Astrocyte (in vitro differentiated cells and primary cell): ENCODE results near the gene TMEM219. TPM values are rescaled to one million over a fixed set of nuclear protein-coding genes. Genes with fewer than 3 reads are reported as not detected.

Source experiments
- DNase-seq: peaks from one replicate; pipeline ENCODE4 v3.0.0-alpha.2; 2010; ENCODE audit warnings: low read depth
- FAIRE-seq: peaks from 2 replicates; lab custom pipeline; 2011; peaks lifted over from hg19 to GRCh38; lab: Jason Lieb, UNC
- H2AFZ ChIP-seq: 2 replicates; pipeline ENCODE4 v1.6.0; 2012; ENCODE audit warnings: low read depth, low read length, inconsistent platforms
- H3K27ac ChIP-seq: 2 replicates; pipeline ENCODE4 v1.5.1; 2011; ENCODE audit warnings: low read depth, low read length, inconsistent platforms
- H3K27me3 ChIP-seq: 2 replicates; pipeline ENCODE4 v1.6.0; 2011; ENCODE audit warnings: low read length, inconsistent platforms; ENCODE audit not compliant: insufficient read depth
- H3K36me3 ChIP-seq: 2 replicates; pipeline ENCODE4 v1.5.1; 2011; ENCODE audit warnings: low read length, inconsistent platforms; ENCODE audit not compliant: insufficient read depth
- H3K4me1 ChIP-seq: 2 replicates; pipeline ENCODE4 v1.5.1; 2011; ENCODE audit warnings: low read length, inconsistent platforms; ENCODE audit not compliant: insufficient read depth
- H3K4me2 ChIP-seq: 2 replicates; pipeline ENCODE4 v1.6.0; 2012; ENCODE audit warnings: low read length, inconsistent platforms
- H3K4me3 ChIP-seq: 2 replicates; pipeline ENCODE4 v1.5.1; 2011; ENCODE audit warnings: low read depth, mild to moderate bottlenecking, low read length, inconsistent platforms; ENCODE audit not compliant: insufficient read depth
- H3K79me2 ChIP-seq: 2 replicates; pipeline ENCODE4 v1.6.0; 2012; ENCODE audit warnings: mild to moderate bottlenecking, low read length, inconsistent platforms; ENCODE audit not compliant: insufficient read depth
- H3K9ac ChIP-seq: 2 replicates; pipeline ENCODE4 v1.6.0; 2012; ENCODE audit warnings: mild to moderate bottlenecking, low read length, inconsistent platforms
- H3K9me3 ChIP-seq: 2 replicates; pipeline ENCODE4 v1.5.1; 2012; ENCODE audit warnings: low read depth, mild to moderate bottlenecking, low read length, inconsistent platforms; ENCODE audit not compliant: insufficient read depth
- H4K20me1 ChIP-seq: 2 replicates; pipeline ENCODE4 v1.6.0; 2012; ENCODE audit warnings: low read length, inconsistent platforms; ENCODE audit not compliant: insufficient read depth
- H3K27ac Mint-ChIP-seq: one replicate; pipeline ENCODE4 v1.8.0; 2021; ENCODE audit warnings: mild to moderate bottlenecking, mixed read lengths; ENCODE audit not compliant: unreplicated experiment
- H3K27me3 Mint-ChIP-seq: one replicate; pipeline ENCODE4 v1.8.0; 2021; ENCODE audit warnings: low read depth, mixed read lengths; ENCODE audit not compliant: unreplicated experiment
- H3K36me3 Mint-ChIP-seq: one replicate; pipeline ENCODE4 v1.8.0; 2021; ENCODE audit warnings: low read depth, mixed read lengths; ENCODE audit not compliant: unreplicated experiment
- H3K4me1 Mint-ChIP-seq: one replicate; pipeline ENCODE4 v1.8.0; 2021; ENCODE audit warnings: low read depth, mixed read lengths; ENCODE audit not compliant: unreplicated experiment
- H3K4me3 Mint-ChIP-seq: one replicate; pipeline ENCODE4 v1.8.0; 2021; ENCODE audit warnings: mild to moderate bottlenecking, moderate library complexity, mixed read lengths; ENCODE audit not compliant: unreplicated experiment
- H3K9me3 Mint-ChIP-seq: one replicate; pipeline ENCODE4 v1.8.0; 2021; ENCODE audit warnings: mild to moderate bottlenecking, mixed read lengths; ENCODE audit not compliant: unreplicated experiment
- EZH2 ChIP-seq: IDR thresholded peaks from 2 replicates; pipeline ENCODE4 v1.6.1; 2012; ENCODE audit warnings: mild to moderate bottlenecking, low read length, inconsistent platforms; ENCODE audit not compliant: insufficient read depth
- total RNA-seq: library from RNA; stranded (reverse); gene quantifications from 2 replicates; pipeline ENCODE4 v1.2.1, GENCODE V29; 2021
- TF ChIP-seq, protein P1 (sequence below): IDR thresholded peaks from 2 replicates; pipeline ENCODE4 v1.5.1; 2011; ENCODE audit warnings: low read depth, mild to moderate bottlenecking, inconsistent platforms, low read length, moderate library complexity; ENCODE audit not compliant: insufficient read depth

TMEM219 gene
- total RNA-seq, 1 donor from 2014 or later, result 96.6 TPM

DNA sequence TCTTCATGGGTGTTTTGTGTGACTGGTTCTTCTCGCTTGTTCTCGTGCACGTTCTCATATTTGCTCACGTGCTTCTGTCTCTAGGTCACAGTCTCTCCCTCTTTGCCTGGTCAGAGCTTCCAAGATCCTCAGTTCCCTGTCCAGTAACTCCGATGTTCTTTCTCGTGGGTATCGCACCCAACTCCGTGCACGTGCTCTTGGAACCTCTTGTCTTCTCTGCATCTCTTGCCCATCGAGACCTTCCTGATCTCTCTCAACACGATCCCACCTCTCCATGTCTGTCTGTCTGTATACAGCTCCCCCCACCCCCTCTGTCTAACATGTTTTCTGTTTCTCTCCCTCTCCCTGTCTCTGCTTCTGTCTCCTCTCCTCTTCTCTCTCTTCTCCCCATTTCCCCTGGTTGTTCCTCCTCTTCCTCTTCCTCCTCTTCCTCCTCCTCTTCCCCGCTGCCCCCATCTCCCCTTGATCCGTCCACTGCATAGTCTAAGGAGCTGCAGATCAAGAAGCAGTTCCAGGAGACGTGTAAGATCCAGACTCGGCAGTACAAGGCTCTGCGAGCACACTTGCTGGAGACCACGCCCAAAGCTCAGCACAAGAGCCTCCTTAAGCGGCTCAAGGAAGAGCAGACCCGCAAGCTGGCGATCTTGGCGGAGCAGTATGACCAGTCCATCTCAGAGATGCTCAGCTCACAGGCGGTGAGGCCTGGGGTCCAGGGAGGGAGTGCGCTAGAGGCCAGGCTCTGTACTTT is 27.4 kb downstream of the TMEM219 start:
- H3K27me3 ChIP-seq, result no peaks in the 10 kb centered on the region
- no peaks in the 10 kb centered on the region for H3K9me3 ChIP-seq
- no peak overlapping the region for H3K4me2 ChIP-seq
- Mint-ChIP-seq H3K36me3 (peaks cover 20% of the 10 kb centered on the region), H3K4me3 (no peak overlapping the region), H3K27ac (no peak overlapping the region), H3K27me3 (no peaks in the 10 kb centered on the region), H3K9me3 (no peaks in the 10 kb centered on the region), H3K4me1 (no peaks in the 10 kb centered on the region)
- no peak overlapping the region for H3K4me3 ChIP-seq
- peaks cover 33% of the 10 kb centered on the region for H4K20me1 ChIP-seq
- no peak overlapping the region for H3K27ac ChIP-seq
- peaks cover 34% of the 10 kb centered on the region for H3K36me3 ChIP-seq
- H2AFZ ChIP-seq, result no peak overlapping the region
- no peaks in the 10 kb centered on the region for H3K79me2 ChIP-seq
- FAIRE-seq (no peak), DNase-seq (no peak)
- no peak overlapping the region for H3K9ac ChIP-seq
- H3K4me1 ChIP-seq, result peaks cover under 1% of the 10 kb centered on the region
- TF ChIP-seq, protein P1, sequence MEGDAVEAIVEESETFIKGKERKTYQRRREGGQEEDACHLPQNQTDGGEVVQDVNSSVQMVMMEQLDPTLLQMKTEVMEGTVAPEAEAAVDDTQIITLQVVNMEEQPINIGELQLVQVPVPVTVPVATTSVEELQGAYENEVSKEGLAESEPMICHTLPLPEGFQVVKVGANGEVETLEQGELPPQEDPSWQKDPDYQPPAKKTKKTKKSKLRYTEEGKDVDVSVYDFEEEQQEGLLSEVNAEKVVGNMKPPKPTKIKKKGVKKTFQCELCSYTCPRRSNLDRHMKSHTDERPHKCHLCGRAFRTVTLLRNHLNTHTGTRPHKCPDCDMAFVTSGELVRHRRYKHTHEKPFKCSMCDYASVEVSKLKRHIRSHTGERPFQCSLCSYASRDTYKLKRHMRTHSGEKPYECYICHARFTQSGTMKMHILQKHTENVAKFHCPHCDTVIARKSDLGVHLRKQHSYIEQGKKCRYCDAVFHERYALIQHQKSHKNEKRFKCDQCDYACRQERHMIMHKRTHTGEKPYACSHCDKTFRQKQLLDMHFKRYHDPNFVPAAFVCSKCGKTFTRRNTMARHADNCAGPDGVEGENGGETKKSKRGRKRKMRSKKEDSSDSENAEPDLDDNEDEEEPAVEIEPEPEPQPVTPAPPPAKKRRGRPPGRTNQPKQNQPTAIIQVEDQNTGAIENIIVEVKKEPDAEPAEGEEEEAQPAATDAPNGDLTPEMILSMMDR, result no peak
- no peak for TF ChIP-seq EZH2

DNA sequence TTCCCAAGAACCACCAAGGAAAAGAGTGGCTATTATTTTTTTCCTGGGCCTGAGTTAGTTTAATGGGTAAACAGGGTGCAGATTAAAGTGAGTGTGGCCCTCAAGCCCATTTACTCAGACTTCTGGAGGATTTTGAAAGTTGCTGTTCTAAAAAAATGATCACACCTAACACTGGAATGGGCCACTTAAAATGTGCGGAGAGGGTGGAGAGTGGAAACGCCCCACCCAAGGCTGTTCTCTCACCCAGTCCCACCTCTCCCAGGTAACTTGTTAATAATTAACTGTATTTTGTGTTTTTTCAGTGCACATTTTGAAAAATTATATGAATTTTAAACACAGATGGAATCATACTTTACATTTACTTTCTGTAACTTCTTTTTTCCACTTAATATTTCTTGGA is 28.2 kb downstream of the TMEM219 start:
- Histone ChIP-seq H3K4me3 (no peak overlapping the region), H3K9me3 (no peaks in the 10 kb centered on the region), H3K4me2 (no peak overlapping the region), H3K27ac (no peak overlapping the region), H3K36me3 (peaks cover 27% of the 10 kb centered on the region), H2AFZ (no peak overlapping the region), H3K79me2 (no peaks in the 10 kb centered on the region), H3K9ac (no peak overlapping the region), H3K4me1 (peaks cover 8% of the 10 kb centered on the region), H4K20me1 (peaks cover 27% of the 10 kb centered on the region), H3K27me3 (no peaks in the 10 kb centered on the region)
- FAIRE-seq (no peak), DNase-seq (no peak)
- no peaks in the 10 kb centered on the region for H3K4me1 Mint-ChIP-seq
- TF ChIP-seq, protein P1, result no peak
- TF ChIP-seq EZH2, result no peak
- H3K27ac Mint-ChIP-seq, result no peak overlapping the region
- peaks cover 17% of the 10 kb centered on the region for H3K36me3 Mint-ChIP-seq
- no peak overlapping the region for H3K4me3 Mint-ChIP-seq
- no peaks in the 10 kb centered on the region for H3K9me3 Mint-ChIP-seq
- no peaks in the 10 kb centered on the region for H3K27me3 Mint-ChIP-seq

DNA sequence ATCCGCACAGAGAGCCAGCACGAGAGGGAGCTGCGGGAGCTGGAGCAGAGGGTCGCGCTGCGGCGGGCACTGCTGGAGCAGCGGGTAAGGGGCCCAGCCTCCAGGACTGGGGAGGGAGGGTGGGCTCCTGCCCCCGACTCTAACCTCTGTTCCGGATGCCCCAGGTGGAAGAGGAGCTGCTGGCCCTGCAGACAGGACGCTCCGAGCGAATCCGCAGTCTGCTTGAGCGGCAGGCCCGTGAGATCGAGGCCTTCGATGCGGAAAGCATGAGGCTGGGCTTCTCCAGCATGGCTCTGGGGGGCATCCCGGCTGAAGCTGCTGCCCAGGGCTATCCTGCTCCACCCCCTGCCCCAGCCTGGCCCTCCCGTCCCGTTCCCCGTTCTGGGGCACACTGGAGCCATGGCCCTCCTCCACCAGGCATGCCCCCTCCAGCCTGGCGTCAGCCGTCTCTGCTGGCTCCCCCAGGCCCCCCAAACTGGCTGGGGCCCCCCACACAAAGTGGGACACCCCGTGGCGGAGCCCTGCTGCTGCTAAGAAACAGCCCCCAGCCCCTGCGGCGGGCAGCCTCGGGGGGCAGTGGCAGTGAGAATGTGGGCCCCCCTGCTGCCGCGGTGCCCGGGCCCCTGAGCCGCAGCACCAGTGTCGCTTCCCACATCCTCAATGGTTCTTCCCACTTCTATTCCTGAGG is 29.1 kb downstream of the TMEM219 start:
- Histone ChIP-seq H3K4me1 (peaks cover 12% of the 10 kb centered on the region), H3K9ac (no peak overlapping the region), H4K20me1 (peaks cover 27% of the 10 kb centered on the region), H3K9me3 (no peaks in the 10 kb centered on the region), H2AFZ (no peak overlapping the region), H3K36me3 (peaks cover 22% of the 10 kb centered on the region), H3K79me2 (no peaks in the 10 kb centered on the region), H3K4me3 (no peak overlapping the region), H3K4me2 (no peak overlapping the region), H3K27ac (no peak overlapping the region), H3K27me3 (no peaks in the 10 kb centered on the region)
- Mint-ChIP-seq H3K36me3 (peaks cover 17% of the 10 kb centered on the region), H3K27me3 (no peaks in the 10 kb centered on the region), H3K27ac (no peak overlapping the region), H3K4me3 (no peak overlapping the region), H3K9me3 (no peaks in the 10 kb centered on the region), H3K4me1 (peaks cover 4% of the 10 kb centered on the region)
- no peak for TF ChIP-seq EZH2
- TF ChIP-seq, protein P1, result no peak
- no peak for FAIRE-seq
- no peak for DNase-seq
